Measurements from ENCODE around the gene OMA1.

GRCh38 chr1:58573705-58574591 lies 27.4 kb upstream of the OMA1 start:
- peak; percentile 73 for TF ChIP-seq POLR2A (IDR thresholded peaks at IDR 0.05; ENCODE audit: low read depth, low read length)
- TF ChIP-seq TAF1 (IDR thresholded peaks at IDR 0.05; ENCODE audit: borderline replicate concordance, low read depth, low read length), result peak; percentile 39; the same call in 1 of the 2 replicates
- peak; percentile 85 for TF ChIP-seq POLR2AphosphoS5 (IDR thresholded peaks at IDR 0.05; ENCODE audit: low read depth, low read length)
